GM21619 (cell line): ENCODE results near the gene PRIM2.
A peak's percentile ranks its signal among the peaks of the same experiment; 100 is the strongest.
"Not testable (repeated sequence)": the region's sequence is repeated elsewhere in the genome, so short reads cannot be mapped to it uniquely, and the experiment has no call there.

Experiments
- ATAC-seq: cut with Tn5 transposase; IDR thresholded peaks from one replicate; pipeline ENCODE4 v1.9.1; 2021; ENCODE audit not compliant: unreplicated experiment

Gene PRIM2

DNA sequence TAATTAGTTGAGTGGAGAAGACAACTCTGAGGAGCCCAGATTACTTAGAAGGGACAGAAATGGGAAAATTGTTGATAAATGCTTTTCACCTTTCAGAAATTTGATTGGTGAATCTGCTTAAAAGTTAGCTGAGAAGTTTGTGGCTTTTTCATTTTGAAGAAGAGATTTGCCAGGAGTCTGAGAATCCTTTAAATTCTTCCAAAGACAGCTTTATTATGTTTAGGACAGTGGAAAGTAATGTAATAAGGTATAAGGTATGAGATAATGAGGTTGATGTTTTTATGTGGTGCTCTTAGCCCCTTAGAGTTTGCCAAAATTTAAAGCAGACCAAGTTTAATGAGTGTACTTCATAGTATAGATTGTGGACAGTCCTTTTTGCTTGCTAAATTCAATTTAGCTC lies 42.3 kb downstream of the PRIM2 start:
- ATAC-seq: not testable (repeated sequence)

- ATAC-seq: not testable (repeated sequence)
Observed at GRCh38 chr6:57362340-57362739, 44.9 kb downstream of the PRIM2 start.

DNA sequence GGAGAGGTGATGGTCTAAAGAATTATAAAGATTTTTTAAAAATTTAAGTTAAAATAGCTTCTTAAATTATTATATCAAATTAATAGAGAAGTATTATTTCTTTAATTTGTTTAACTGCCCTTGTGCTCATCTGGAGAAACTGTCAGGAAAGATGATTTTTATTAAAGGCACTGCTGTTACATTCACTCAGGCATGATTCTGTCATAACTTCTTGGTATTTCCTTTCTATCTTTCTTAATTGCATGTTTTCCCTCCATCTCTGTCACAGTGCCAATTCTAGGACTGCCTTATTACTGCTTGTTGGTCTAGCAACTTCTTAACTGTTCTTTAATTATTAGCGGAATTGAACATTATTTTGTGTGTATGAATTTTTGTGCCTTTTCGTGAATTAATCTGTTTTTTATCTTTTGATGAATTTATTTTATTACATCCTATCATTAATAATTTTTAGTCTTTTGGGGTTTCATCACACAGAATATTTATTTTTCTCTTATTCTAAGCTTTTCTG lies 47.7 kb downstream of the PRIM2 start:
- ATAC-seq: not testable (repeated sequence)

DNA sequence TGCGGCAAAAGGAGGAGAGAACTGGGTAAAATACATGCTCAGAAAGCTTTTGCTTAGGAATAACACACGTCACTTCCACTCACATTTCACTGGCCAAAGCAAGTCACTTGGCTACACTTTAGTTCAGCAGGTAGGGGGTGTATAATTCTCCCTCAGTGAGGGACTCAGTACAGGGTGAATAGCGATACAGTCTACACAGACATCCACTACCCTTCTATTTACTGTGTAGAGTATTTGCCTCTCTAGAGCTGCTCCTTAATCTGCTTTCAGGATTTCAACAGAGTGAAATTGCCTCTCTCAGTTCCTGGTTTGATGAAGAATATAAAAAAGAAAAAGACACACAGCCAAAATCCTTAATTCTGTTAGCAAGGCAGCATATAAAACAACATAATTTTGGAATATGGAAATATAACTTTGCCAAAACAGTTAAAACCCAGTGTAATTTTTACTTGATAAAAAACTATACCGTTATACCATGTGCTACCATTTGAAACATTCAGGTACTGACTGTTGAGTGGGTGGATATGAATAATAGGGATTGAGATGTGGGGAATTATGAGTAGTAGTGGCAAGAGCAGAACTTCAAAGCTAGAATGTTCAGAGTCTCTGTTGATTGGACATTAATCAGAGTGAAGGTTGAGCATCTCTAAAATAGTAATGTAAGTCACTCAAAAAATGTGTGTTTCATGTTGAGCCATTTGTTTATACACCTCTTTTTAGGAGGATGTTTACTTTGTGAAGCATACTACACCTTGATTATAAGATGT lies 51.7 kb downstream of the PRIM2 start:
- not testable (repeated sequence) for ATAC-seq

DNA sequence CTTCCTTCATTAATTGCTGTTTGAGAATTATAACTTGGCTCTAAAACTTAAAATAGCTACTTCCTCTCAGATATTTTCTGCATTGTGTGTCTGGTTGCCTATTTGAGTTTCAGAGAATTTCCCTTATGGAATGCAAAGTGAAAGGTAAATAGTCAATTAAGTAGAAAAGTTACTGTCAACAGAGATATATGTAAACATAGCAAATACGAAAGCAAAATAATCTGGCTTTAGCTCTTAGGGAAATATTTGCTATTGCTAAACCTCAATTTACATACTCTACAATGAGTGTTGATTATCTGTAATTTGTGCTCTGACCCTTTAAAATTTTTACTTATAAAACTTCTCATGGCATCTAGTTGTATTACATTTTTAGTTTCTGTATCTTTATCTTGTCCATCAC lies 54.3 kb downstream of the PRIM2 start:
- not testable (repeated sequence) for ATAC-seq

DNA sequence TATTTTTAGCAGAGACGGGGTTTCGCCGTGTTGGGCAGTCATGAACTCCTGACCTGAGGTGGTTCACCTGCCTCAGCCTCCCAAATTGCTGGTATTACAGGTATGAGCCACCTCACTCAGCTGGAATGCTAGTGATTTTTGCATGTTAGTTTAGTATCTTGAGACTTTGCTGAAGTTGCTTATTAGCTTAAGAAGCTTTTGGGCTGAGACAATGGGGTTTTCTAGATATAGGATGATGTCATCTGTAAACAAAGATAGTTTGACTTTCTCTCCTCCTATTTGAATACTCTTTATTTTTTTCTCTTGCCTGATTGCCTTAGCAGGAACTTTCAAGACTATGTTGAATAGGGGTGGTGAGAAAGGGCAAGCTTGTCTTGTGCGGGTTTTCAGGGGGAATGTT lies 57.3 kb downstream of the PRIM2 start:
- ATAC-seq: not testable (repeated sequence)

DNA sequence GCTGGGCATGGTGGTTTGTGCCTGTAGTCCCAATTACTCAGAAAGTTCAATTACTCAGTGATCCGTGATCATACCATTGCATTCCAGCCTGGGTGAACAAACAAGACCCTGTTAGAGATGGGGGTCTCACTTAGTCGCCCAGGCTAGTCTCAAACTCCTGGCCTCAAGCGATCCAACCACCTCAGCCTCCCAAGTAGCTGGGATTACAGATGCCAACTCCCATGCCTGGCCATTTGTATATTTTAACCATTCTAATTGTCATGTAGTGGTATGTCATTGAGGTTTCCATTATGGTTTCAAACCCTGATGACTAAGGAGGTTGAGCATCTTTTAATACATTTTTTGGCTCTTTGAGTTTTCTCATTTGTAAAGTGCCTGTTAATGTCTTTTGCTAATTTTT lies 58.7 kb downstream of the PRIM2 start:
- not testable (repeated sequence) for ATAC-seq

DNA sequence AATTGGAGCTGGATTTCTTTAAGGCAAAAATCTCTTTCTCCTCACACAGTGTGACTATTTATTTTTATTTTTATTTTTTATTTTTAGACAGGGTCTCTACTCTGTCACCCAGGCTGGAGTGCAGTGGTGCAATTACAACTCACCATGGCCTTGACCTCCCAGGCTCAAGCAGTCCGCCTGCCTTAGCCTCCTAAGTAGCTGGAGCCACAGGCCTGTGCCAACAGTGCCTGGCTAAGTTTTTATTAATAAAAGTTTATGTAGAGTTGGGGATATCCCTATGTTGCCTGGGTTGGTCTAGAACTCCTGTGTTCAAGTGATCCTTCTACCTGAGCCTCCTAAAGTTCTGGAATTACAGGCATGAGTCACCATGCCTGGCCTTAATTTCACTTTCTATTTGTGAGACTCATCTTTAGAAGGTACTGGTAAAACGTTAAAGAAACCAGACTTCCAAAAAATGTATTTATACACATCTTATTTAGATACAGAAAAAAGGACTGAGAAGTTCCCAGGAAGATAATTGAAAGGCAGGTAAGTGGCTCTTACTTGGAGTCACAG lies 71.7 kb downstream of the PRIM2 start:
- ATAC-seq: not testable (repeated sequence)

DNA sequence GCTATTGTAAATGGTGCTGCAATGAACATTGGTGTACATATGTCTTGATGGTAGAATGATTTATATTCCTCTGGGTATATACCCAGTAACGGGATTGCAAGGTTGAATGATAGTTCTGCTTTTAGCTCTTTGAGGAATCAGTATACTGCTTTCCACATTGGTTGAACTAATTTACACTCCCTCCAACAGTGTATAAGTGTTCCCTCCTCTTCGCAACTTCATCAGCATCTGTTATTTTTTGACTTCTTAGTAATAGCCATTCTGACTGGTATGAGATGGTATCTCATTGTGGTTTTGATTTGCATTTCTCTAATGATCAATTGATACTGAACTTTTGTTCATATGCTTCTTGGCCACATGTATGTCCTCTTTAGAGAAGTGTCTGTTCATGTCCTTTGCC lies 73.4 kb downstream of the PRIM2 start:
- ATAC-seq: not testable (repeated sequence)

- ATAC-seq: not testable (repeated sequence)
Observed at GRCh38 chr6:57392047-57392446, 74.6 kb downstream of the PRIM2 start.

GRCh38 chr6:57419341-57419740 lies 101.9 kb downstream of the PRIM2 start:
- ATAC-seq: not testable (repeated sequence)

- peak; percentile 57 for ATAC-seq
Observed at GRCh38 chr6:57421503-57421902, 104.1 kb downstream of the PRIM2 start.

DNA sequence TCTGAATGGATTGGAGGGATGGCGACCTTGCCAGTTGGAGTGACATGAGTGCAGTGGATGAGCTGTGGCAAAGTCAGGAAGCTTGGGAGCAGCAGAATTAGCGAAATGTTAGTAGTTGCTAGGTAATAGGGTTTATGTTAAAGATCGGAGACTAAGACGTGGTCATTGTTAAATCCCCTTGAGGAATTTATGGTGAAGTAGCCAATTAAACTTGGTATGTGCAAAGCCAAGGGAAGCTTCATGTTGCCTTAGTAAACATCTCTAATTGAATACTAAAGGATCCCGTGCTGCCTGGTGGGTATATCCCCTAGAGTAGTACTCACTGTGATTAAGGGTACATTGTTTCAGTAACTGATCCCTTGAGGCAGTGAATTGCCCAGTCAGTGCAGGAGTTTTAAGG lies 106.0 kb downstream of the PRIM2 start:
- no peak for ATAC-seq

- not testable (repeated sequence) for ATAC-seq
Observed at GRCh38 chr6:57431742-57432141, 114.3 kb downstream of the PRIM2 start.

- no peak for ATAC-seq
Observed at GRCh38 chr6:57432157-57432556, 114.7 kb downstream of the PRIM2 start.

DNA sequence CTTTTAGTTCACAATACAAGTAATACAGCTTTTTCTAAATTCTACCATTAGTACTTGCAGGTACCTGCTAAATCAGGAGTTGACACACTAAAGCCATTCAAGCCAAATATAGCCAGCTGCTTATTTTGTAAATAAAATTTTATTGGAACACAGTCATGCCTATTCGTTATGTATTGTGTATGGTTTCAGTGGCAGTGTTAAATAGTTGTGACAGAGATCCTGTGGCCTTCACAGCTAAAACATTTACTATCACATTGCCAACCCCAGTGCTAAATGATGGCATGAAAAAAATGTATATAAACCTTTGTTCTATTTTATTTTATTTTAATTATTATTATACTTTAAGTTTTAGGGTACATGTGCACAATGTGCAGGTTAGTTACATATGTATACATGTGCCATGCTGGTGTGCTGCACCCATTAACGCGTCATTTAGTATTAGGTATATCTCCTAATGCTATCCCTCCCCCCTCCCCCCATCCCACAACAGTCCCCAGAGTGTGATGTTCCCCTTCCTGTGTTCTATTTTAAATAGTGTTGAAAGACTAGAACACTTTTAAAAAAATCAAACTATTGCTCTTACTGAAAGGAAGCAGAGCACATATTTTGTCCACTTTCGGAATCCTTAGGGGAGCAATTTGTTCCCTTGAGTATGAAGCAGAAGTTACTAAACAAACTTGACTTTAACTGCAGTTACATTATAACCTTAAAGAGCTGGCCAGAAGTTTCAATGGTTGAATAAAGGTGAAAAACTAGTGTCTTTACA lies 115.7 kb downstream of the PRIM2 start:
- ATAC-seq: peak; percentile 72

- ATAC-seq: not testable (repeated sequence)
Observed at GRCh38 chr6:57433790-57434189, 116.4 kb downstream of the PRIM2 start.

DNA sequence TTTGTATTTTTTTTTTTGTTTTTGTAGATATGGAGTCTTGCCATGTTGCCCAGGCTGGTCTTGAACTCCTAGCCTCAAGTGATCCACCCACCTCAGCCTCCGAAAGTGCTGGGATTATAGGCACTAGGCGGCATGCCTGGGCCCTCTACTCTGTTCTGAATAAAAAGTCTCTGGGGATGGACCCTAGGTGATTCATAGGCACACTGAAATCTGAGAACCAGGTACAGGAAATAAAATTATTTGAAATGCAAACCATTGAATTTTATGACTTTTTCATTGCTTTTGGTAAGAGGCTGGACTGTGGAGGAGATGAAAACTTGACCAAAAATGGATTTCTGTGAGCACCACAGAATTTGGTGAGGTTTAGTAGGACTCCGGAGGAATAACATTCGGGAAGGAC lies 117.5 kb downstream of the PRIM2 start:
- ATAC-seq: no peak

- ATAC-seq: no peak
Observed at GRCh38 chr6:57435475-57436160, 118.2 kb downstream of the PRIM2 start.

- ATAC-seq: not testable (repeated sequence)
Observed at GRCh38 chr6:57440735-57441134, 123.3 kb downstream of the PRIM2 start.

GRCh38 chr6:57442133-57442532 lies 124.7 kb downstream of the PRIM2 start:
- not testable (repeated sequence) for ATAC-seq
